HepG2 (cell line): ENCODE results near the gene LYST. TPM values are rescaled to one million over a fixed set of nuclear protein-coding genes. Genes with fewer than 3 reads are reported as not detected.

Experiments
- ARID5B ChIP-seq: IDR thresholded peaks from 2 replicates; pipeline ENCODE4 v1.4.0; 2020; ENCODE audit warnings: mild to moderate bottlenecking, missing genetic modification reagents
- BCL6 ChIP-seq: IDR thresholded peaks from 2 replicates; pipeline ENCODE4 v1.6.1; 2016; ENCODE audit warnings: missing genetic modification reagents, missing compliant biosample characterization
- HDAC1 ChIP-seq: sonication (generic); formaldehyde crosslinking; IDR thresholded peaks from 2 replicates; pipeline ENCODE4 v1.5.1; 2020; ENCODE audit warnings: mild to moderate bottlenecking, missing genetic modification reagents
- HNF4A ChIP-seq: sonication (generic); formaldehyde crosslinking; IDR thresholded peaks from 2 replicates; pipeline ENCODE4 v1.4.0; 2020; ENCODE audit warnings: missing genetic modification reagents
- ISL2 ChIP-seq: sonication (generic); formaldehyde crosslinking; IDR thresholded peaks from 2 replicates; pipeline ENCODE4 v1.5.0; 2020; ENCODE audit warnings: missing genetic modification reagents
- NCOA5 ChIP-seq: sonication (generic); formaldehyde crosslinking; IDR thresholded peaks from 2 replicates; pipeline ENCODE4 v1.4.0; 2020; ENCODE audit warnings: missing genetic modification reagents
- NONO ChIP-seq, 2 experiments: fragments of 450-650 bp in 1 of 2; sonication (generic) in 1 of 2; formaldehyde crosslinking in 1 of 2; IDR thresholded peaks in 1 of 2; conservative IDR thresholded peaks in 1 of 2; 2 replicates each; pipeline versions ENCODE4 v1.6.1 to v1.8.0; 2017 to 2022; ENCODE audit warnings: mild to moderate bottlenecking in 1 of 2, missing genetic modification reagents in 1 of 2, moderate library complexity in 1 of 2
- RBM22 ChIP-seq: fragments of 200-400 bp; formaldehyde crosslinking; optimal IDR thresholded peaks from 2 replicates; pipeline ENCODE3; 2017; ENCODE audit warnings: mild to moderate bottlenecking, low read length, moderate library complexity
- RFX1 ChIP-seq: fragments of 450-650 bp; IDR thresholded peaks from 2 replicates; pipeline ENCODE4 v1.6.1; 2017
- SPEN ChIP-seq: sonication (generic); formaldehyde crosslinking; IDR thresholded peaks from 2 replicates; pipeline ENCODE4 v1.5.1; 2020; ENCODE audit warnings: low read depth, mild to moderate bottlenecking, missing genetic modification reagents
- TBP ChIP-seq: sonication (generic); formaldehyde crosslinking; IDR thresholded peaks from 2 replicates; pipeline ENCODE4 v1.5.0; 2020; ENCODE audit warnings: missing genetic modification reagents
- ZBTB10 ChIP-seq: sonication (generic); formaldehyde crosslinking; IDR thresholded peaks from 2 replicates; pipeline ENCODE4 v1.4.0; 2020; ENCODE audit warnings: missing genetic modification reagents, borderline replicate concordance
- ZNF660 ChIP-seq: sonication (generic); formaldehyde crosslinking; IDR thresholded peaks from 2 replicates; pipeline ENCODE4 v1.5.1; 2020; ENCODE audit warnings: mild to moderate bottlenecking, low read depth, missing genetic modification reagents, borderline replicate concordance
- polyA plus RNA-seq, 8 experiments: library from polyadenylated mRNA; depleted of rRNA in 3 of 8; stranded (reverse) in 7 of 8; unstranded in 1 of 8; fragments of >200 nt; fragmentation: Illumina TruSeq in 4 of 8; extraction: Trizol in 4 of 8; gene quantifications; 2 replicates each; pipeline versions ENCODE4 v1.2.1 to v1.2.3, GENCODE V29; 2011 to 2016; ENCODE audit warnings: low read depth in 4 of 8, missing spikeins in 1 of 8, mixed read lengths in 1 of 8; ENCODE audit not compliant: insufficient read depth in 1 of 8
- total RNA-seq, 5 experiments: library from RNA; depleted of rRNA; stranded (reverse); fragments of >200 nt; fragmentation: Illumina TruSeq; extraction: Trizol; gene quantifications; 2 replicates each; pipeline ENCODE4 v1.2.3, GENCODE V29; 2016; ENCODE audit warnings: low read depth in 1 of 5
- TF ChIP-seq, protein P1 (sequence below): IDR thresholded peaks from 2 replicates; pipeline ENCODE4 v1.6.1; 2016; ENCODE audit warnings: low read depth
- TF ChIP-seq, protein P2 (sequence below): sonication (generic); formaldehyde crosslinking; IDR thresholded peaks from 2 replicates; pipeline ENCODE4 v1.5.1; 2020; ENCODE audit warnings: missing genetic modification reagents, mild to moderate bottlenecking, borderline replicate concordance
- TF ChIP-seq, protein P3 (sequence below): sonication (generic); formaldehyde crosslinking; IDR thresholded peaks from 2 replicates; pipeline ENCODE4 v1.9.0; 2022; ENCODE audit warnings: low read depth, missing genetic modification reagents
- TF ChIP-seq, protein P4 (sequence below): sonication (generic); formaldehyde crosslinking; IDR thresholded peaks from 2 replicates; pipeline ENCODE4 v1.8.1; 2023; ENCODE audit warnings: mild to moderate bottlenecking, missing genetic modification reagents

The LYST gene
- total and polyA plus RNA-seq, 2 of the 13 experiments (the other 11 are each of a cell fraction or from before 2014, with no cell fraction given), result 0.91 to 2.5 TPM

DNA sequence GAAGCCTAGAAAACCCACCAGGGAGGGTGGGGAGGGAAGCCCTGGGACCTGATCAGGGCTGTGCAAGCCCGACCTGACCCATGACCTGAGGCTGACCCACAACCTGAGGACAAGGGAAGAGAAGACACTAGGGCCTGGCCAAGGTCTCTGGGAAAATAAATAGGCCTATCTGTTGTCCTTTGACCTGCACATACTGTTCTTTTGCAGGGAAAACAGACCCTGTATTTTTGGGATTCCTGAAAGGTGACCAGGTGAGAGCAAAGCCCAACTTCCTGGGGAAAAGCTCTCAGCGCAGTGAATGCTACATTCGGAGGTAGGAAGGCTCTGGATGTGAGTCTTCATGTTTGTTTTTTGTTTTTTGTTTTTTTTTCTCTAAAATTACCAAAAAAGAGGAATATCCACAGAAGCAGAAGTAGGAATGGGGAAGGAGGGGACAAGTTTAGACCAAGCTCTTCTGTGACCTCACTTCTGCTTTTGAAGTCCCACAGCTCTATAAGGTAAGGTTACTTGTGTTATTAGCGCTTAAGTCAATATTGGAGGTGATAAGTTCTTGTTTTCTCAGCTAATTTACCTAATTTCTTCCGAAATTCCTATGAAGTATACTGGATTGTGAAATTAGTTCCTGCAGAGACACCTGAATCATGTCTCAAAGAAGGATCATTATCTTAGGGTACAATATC, 26.2 kb upstream of the LYST start (continued):
- TF ChIP-seq ARID5B (CRISPR knock-in tag) (peak; percentile 43), ZNF660 (CRISPR knock-in tag) (no peak), NCOA5 (CRISPR knock-in tag) (no peak), ISL2 (CRISPR knock-in tag) (0 out of 2 replicates have a peak, but pooled peaks have one; percentile 36), SPEN (peak; percentile 68; the same call in 1 of the 2 replicates), ZBTB10 (CRISPR knock-in tag) (no peak), HDAC1 (CRISPR knock-in tag) (peak; percentile 43; the same call in 1 of the 2 replicates), BCL6 (CRISPR knock-in tag) (peak; percentile 94), HNF4A (peak; percentile 91), NONO (IDR thresholded peaks at IDR 0.05) (no peak), NONO (CRISPR knock-in tag; conservative IDR thresholded peaks at IDR 0.05) (0 out of 2 replicates have a peak, but pooled peaks have one; percentile 50), RBM22 (no peak), RFX1 (no peak), TBP (CRISPR knock-in tag) (no peak)
- TF ChIP-seq, protein P1, sequence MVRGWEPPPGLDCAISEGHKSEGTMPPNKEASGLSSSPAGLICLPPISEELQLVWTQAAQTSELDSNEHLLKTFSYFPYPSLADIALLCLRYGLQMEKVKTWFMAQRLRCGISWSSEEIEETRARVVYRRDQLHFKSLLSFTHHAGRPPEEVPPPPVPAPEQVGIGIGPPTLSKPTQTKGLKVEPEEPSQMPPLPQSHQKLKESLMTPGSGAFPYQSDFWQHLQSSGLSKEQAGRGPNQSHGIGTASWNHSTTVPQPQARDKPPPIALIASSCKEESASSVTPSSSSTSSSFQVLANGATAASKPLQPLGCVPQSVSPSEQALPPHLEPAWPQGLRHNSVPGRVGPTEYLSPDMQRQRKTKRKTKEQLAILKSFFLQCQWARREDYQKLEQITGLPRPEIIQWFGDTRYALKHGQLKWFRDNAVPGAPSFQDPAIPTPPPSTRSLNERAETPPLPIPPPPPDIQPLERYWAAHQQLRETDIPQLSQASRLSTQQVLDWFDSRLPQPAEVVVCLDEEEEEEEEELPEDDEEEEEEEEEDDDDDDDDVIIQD (CRISPR knock-in tag), result no peak
- TF ChIP-seq, protein P2, sequence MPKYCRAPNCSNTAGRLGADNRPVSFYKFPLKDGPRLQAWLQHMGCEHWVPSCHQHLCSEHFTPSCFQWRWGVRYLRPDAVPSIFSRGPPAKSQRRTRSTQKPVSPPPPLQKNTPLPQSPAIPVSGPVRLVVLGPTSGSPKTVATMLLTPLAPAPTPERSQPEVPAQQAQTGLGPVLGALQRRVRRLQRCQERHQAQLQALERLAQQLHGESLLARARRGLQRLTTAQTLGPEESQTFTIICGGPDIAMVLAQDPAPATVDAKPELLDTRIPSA (CRISPR knock-in tag), result no peak
- TF ChIP-seq, protein P3, sequence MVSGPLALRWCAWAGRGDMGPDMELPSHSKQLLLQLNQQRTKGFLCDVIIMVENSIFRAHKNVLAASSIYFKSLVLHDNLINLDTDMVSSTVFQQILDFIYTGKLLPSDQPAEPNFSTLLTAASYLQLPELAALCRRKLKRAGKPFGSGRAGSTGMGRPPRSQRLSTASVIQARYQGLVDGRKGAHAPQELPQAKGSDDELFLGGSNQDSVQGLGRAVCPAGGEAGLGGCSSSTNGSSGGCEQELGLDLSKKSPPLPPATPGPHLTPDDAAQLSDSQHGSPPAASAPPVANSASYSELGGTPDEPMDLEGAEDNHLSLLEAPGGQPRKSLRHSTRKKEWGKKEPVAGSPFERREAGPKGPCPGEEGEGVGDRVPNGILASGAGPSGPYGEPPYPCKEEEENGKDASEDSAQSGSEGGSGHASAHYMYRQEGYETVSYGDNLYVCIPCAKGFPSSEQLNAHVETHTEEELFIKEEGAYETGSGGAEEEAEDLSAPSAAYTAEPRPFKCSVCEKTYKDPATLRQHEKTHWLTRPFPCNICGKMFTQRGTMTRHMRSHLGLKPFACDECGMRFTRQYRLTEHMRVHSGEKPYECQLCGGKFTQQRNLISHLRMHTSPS (CRISPR knock-in tag), result no peak
- TF ChIP-seq, protein P4, sequence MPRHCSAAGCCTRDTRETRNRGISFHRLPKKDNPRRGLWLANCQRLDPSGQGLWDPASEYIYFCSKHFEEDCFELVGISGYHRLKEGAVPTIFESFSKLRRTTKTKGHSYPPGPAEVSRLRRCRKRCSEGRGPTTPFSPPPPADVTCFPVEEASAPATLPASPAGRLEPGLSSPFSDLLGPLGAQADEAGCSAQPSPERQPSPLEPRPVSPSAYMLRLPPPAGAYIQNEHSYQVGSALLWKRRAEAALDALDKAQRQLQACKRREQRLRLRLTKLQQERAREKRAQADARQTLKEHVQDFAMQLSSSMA, result no peak
